Mucosa of gallbladder (tissue), 1 donor: ENCODE measurements around the gene GJA5. TPM values are rescaled to one million over a fixed set of nuclear protein-coding genes. Genes with fewer than 3 reads are reported as not detected.

ENCODE experiments used
- DNase-seq: peaks from one replicate; pipeline ENCODE4 v3.0.0-alpha.2; 2020; ENCODE audit warnings: low spot score
- total RNA-seq: library from RNA; stranded (reverse); gene quantifications from one replicate; pipeline ENCODE4 v1.2.1, GENCODE V29; 2021
- donor health status: DM: no; HTN: no; CAD: no.

Gene GJA5
- total RNA-seq: 8.8 TPM

- no peak for DNase-seq
Measured at GRCh38 chr1:147760481-147761260, at the start of gene GJA5. TSS of gene GJA5 (minus strand) at chr1:147760602. CDS start at chr1:147759238, 1,364 bp downstream.

- no peak for DNase-seq
Measured at GRCh38 chr1:147809236-147809635, 48.8 kb upstream of the GJA5 start.

- no peak for DNase-seq
Measured at GRCh38 chr1:147808025-147808424, 47.6 kb upstream of the GJA5 start.

GRCh38 chr1:147807405-147807804, 47.0 kb upstream of the GJA5 start:
- no peak for DNase-seq

GRCh38 chr1:147804942-147805723, 44.7 kb upstream of the GJA5 start:
- no peak for DNase-seq

GRCh38 chr1:147800804-147801203, 40.4 kb upstream of the GJA5 start:
- no peak for DNase-seq

- DNase-seq: no peak
Measured at GRCh38 chr1:147798731-147799130, 38.3 kb upstream of the GJA5 start.

- no peak for DNase-seq
Measured at GRCh38 chr1:147794570-147794969, 34.2 kb upstream of the GJA5 start.

GRCh38 chr1:147791876-147792275, 31.5 kb upstream of the GJA5 start:
- DNase-seq: no peak

- DNase-seq: no peak
Measured at GRCh38 chr1:147787765-147788164, 27.4 kb upstream of the GJA5 start.

GRCh38 chr1:147786536-147786935, 26.1 kb upstream of the GJA5 start:
- no peak for DNase-seq

- DNase-seq: no peak
Measured at GRCh38 chr1:147785794-147786506, 25.5 kb upstream of the GJA5 start.

- DNase-seq: no peak
Measured at GRCh38 chr1:147784941-147785340, 24.5 kb upstream of the GJA5 start.

GRCh38 chr1:147781056-147781471, 20.7 kb upstream of the GJA5 start:
- DNase-seq: no peak

GRCh38 chr1:147777694-147778093, 17.3 kb upstream of the GJA5 start:
- DNase-seq: no peak

- no peak for DNase-seq
Measured at GRCh38 chr1:147773215-147773715, 12.9 kb upstream of the GJA5 start.

GRCh38 chr1:147772570-147772969, 12.2 kb upstream of the GJA5 start:
- DNase-seq: no peak

GRCh38 chr1:147771226-147772125, 11.1 kb upstream of the GJA5 start:
- no peak for DNase-seq

- no peak for DNase-seq
Measured at GRCh38 chr1:147769106-147769505, 8.7 kb upstream of the GJA5 start.

GRCh38 chr1:147768582-147768981, 8.2 kb upstream of the GJA5 start:
- DNase-seq: no peak

GRCh38 chr1:147768101-147768500, 7.7 kb upstream of the GJA5 start:
- no peak for DNase-seq
